Ectodermal cell (in vitro differentiated cells): ENCODE measurements around the gene XXYLT1.
"Not testable (repeated sequence)": the region's sequence is repeated elsewhere in the genome, so short reads cannot be mapped to it uniquely, and the experiment has no call there.

Experiments
- H3K27ac ChIP-seq: 2 replicates; pipeline ENCODE4 v1.7.0; 2013; ENCODE audit warnings: mild to moderate bottlenecking, low read depth, low read length; ENCODE audit not compliant: insufficient read depth, poor library complexity, severe bottlenecking
- H3K27me3 ChIP-seq: 2 replicates; pipeline ENCODE4 v1.7.0; 2013; ENCODE audit warnings: mild to moderate bottlenecking, low read length; ENCODE audit not compliant: insufficient read depth, control insufficient read depth, poor library complexity, severe bottlenecking
- H3K36me3 ChIP-seq: one replicate; pipeline ENCODE4 v1.7.0; 2013; ENCODE audit warnings: low read length; ENCODE audit not compliant: control insufficient read depth, insufficient read depth
- H3K4me1 ChIP-seq: one replicate; pipeline ENCODE4 v1.7.0; 2013; ENCODE audit warnings: low read length; ENCODE audit not compliant: control insufficient read depth, insufficient read depth
- H3K4me3 ChIP-seq: 2 replicates; pipeline ENCODE4 v1.7.0; 2013; ENCODE audit warnings: low read depth, low read length, control low read depth; ENCODE audit not compliant: insufficient read depth
- H3K9me3 ChIP-seq: 2 replicates; pipeline ENCODE4 v1.7.0; 2013; ENCODE audit warnings: mild to moderate bottlenecking, low read length, moderate library complexity; ENCODE audit not compliant: control insufficient read depth
- whole genome bisulfite sequencing, 2 experiments: methylation state at CpG; one replicate each; pipeline ENCODE4 v1.1.7; 2013; ENCODE audit warnings: missing lambda C conversion rate in 2 of 2; 5-methylcytosine and 5-hydroxymethylcytosine counted together

Gene XXYLT1

GRCh38 chr3:195240939-195241338 is 30.0 kb downstream of the XXYLT1 start:
- H3K27ac ChIP-seq = no peak overlapping the region
- 95% methylated on average over 6 of the region's 6 CpGs for WGBS, 2 experiments
- H3K9me3 ChIP-seq = no peaks in the 10 kb centered on the region
- H3K4me3 ChIP-seq = no peak overlapping the region
- H3K36me3 ChIP-seq = no peaks in the 10 kb centered on the region
- no peaks in the 10 kb centered on the region for H3K4me1 ChIP-seq
- no peaks in the 10 kb centered on the region for H3K27me3 ChIP-seq

DNA sequence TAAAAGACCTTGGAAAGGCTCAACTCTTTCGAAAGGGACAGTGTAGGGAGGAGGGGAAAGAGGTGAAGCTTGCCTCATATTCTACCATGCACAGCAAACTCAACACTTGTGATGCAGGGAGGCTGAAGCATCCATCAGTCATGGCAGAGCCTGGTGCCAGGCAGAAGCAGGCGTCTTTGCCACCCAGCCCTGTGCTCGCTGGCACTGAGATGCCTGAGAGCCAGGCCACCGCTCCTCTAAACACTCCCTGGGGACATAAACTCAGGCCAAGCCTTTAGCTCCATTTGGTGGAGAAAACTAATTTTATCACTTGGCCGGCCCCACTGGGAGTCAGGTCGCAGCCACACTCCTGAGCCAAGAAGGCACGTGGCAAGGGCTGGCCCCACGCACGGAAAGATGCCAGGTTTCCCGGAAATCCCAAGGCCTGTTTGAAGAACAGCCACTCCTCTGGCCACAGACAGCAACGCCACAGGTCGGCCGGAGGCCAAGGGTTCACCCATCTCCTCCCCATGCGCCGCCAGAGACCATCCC is 30.7 kb downstream of the XXYLT1 start:
- Histone ChIP-seq H3K27me3 (no peaks in the 10 kb centered on the region), H3K36me3 (no peaks in the 10 kb centered on the region), H3K9me3 (no peaks in the 10 kb centered on the region), H3K4me1 (no peaks in the 10 kb centered on the region), H3K27ac (no peak overlapping the region), H3K4me3 (no peak overlapping the region)
- WGBS, 2 experiments = 93 to 95% methylated on average over 15 of the region's 15 CpGs

- Histone ChIP-seq H3K9me3 (no peaks in the 10 kb centered on the region), H3K4me3 (no peak overlapping the region), H3K36me3 (no peaks in the 10 kb centered on the region), H3K4me1 (no peaks in the 10 kb centered on the region), H3K27ac (no peak overlapping the region), H3K27me3 (no peaks in the 10 kb centered on the region)
- 74% methylated on average over 3 of the region's 3 CpGs; no CpG with 5 or more reads in 1 of the 2 experiments for WGBS, 2 experiments
These were observed 31.8 kb downstream of the XXYLT1 start for GRCh38 chr3:195239121-195239520.

DNA sequence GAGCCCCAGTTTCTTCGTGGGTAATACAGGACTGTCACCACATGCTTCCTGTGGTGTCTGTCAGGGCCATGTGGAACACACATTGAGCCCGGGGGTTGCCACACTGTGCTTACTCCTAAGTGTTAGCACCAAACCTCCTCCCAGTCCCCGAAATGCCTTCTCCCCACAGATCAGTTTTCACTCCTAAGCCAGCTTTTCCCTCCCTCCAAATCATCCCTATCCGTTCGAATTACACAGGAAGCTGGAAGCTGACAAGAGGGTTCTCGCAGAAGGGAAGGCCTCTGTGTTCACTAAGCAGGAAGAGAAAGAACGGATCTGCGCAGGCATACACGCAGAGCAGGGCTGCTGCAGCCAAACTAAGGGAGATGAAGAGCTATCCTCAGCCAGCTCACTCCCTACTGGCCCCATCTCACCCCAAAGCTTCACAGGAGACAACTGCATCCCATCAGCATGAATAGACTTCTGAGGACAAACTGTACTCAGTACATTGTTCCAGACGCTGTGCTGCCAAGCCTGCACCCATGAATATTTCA is 32.3 kb downstream of the XXYLT1 start:
- 77 to 81% methylated on average over 10 of the region's 10 CpGs for WGBS, 2 experiments
- H3K36me3 ChIP-seq = no peaks in the 10 kb centered on the region
- no peaks in the 10 kb centered on the region for H3K4me1 ChIP-seq
- H3K27ac ChIP-seq = no peak overlapping the region
- no peaks in the 10 kb centered on the region for H3K27me3 ChIP-seq
- no peak overlapping the region for H3K4me3 ChIP-seq
- H3K9me3 ChIP-seq = no peaks in the 10 kb centered on the region

GRCh38 chr3:195238081-195238571 is 32.8 kb downstream of the XXYLT1 start:
- no peak overlapping the region for H3K27ac ChIP-seq
- H3K4me1 ChIP-seq = no peaks in the 10 kb centered on the region
- 90 to 91% methylated on average over 12 of the region's 12 CpGs for WGBS, 2 experiments
- no peak overlapping the region for H3K4me3 ChIP-seq
- H3K9me3 ChIP-seq = no peaks in the 10 kb centered on the region
- no peaks in the 10 kb centered on the region for H3K27me3 ChIP-seq
- H3K36me3 ChIP-seq = no peaks in the 10 kb centered on the region

DNA sequence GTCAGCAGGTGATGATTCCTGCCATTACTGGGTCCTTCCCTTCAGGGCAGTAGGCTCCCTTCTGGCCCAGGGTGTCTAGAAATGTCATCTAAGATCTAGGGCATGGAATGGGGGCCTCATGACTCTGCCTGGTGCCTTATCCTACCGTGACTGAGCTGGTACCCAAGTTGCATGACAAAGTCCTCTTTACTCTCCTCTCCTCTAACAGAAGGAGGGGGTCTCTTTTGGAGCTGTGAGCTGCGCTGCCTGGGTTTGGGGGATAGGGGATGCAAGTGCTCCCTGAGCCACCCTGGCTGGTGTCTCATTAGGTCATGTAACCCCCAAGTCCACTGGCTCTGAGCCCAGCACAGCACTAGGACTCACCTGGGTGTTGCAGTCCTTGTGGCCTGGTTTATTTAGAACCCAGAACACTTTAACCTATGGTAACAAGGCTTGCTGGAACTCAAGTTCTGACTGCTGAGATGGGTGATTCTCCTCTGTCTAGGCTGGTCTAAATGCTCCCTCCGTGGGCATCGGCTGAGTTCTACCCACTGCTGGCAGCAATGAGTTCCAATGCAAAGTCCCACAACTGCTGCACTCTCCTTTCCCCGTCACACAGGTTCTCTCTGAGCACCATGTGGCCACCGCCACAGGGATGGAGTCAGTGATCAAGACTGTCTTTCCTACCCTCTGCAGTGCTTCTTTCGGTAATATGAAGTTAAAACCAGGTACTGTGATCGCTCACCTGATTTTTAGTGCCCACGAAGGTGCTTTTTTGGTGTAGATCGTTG is 34.0 kb downstream of the XXYLT1 start:
- no peak overlapping the region for H3K27ac ChIP-seq
- no peaks in the 10 kb centered on the region for H3K36me3 ChIP-seq
- no peaks in the 10 kb centered on the region for H3K9me3 ChIP-seq
- H3K4me3 ChIP-seq = no peak overlapping the region
- no peaks in the 10 kb centered on the region for H3K27me3 ChIP-seq
- H3K4me1 ChIP-seq = no peaks in the 10 kb centered on the region
- 92 to 96% methylated on average over 8 to 10 of the region's 10 CpGs for whole genome bisulfite sequencing, 2 experiments

GRCh38 chr3:195236076-195236798 is 34.7 kb downstream of the XXYLT1 start:
- no peaks in the 10 kb centered on the region for H3K36me3 ChIP-seq
- H3K9me3 ChIP-seq = no peaks in the 10 kb centered on the region
- no peak overlapping the region for H3K4me3 ChIP-seq
- no peaks in the 10 kb centered on the region for H3K27me3 ChIP-seq
- WGBS, 2 experiments = 93 to 95% methylated on average over 5 of the region's 5 CpGs
- H3K27ac ChIP-seq = no peak overlapping the region
- no peaks in the 10 kb centered on the region for H3K4me1 ChIP-seq

DNA sequence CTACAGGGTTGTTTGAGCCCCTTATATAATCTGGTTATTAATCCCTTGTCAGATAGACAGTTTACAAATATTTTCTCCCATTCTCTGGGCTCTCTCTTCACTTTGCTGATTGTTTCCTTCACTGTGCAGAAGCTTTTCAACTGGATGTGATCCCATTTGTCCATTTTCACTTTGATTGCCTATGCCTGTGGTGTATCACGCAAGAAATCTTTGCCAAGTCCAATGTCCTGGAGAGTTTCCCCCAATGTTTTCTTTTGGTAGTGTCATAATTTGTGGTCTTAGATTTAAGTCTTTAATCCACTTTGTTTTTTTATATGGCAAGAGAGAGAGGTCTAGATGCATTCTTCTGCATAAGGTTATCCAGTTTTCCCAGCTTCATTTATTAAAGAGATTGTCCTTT is 40.7 kb downstream of the XXYLT1 start:
- no peaks in the 10 kb centered on the region for H3K4me1 ChIP-seq
- no peaks in the 10 kb centered on the region for H3K36me3 ChIP-seq
- H3K27ac ChIP-seq = no peak overlapping the region
- WGBS, 2 experiments = 94 to 95% methylated on average over 1 of the region's 1 CpG
- no peaks in the 10 kb centered on the region for H3K9me3 ChIP-seq
- no peak overlapping the region for H3K4me3 ChIP-seq
- no peaks in the 10 kb centered on the region for H3K27me3 ChIP-seq

GRCh38 chr3:195228886-195229285 is 42.1 kb downstream of the XXYLT1 start:
- 93 to 95% methylated on average over 5 of the region's 5 CpGs for WGBS, 2 experiments
- not testable (repeated sequence) for H3K27me3 ChIP-seq, H3K4me1 ChIP-seq, H3K9me3 ChIP-seq, H3K27ac ChIP-seq, H3K4me3 ChIP-seq, H3K36me3 ChIP-seq

DNA sequence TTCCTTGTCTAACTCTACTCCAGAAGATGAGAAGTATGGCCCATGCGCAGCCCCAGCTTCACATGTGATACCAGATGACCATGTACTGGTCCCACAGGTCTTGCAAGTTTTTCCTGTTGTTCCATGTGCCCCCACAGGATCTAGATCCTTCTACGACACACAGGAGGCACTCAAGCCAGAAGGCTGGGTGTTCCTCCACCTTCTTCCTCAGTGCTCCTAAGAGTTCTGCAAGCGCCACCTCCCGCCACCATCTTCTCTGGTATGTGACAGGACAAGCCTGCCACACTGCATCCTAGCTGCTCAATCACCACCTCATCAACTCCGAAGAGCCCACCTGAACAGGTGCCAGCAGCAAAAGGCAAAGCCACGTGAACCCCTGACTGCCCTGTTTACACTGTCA is 43.1 kb downstream of the XXYLT1 start:
- Histone ChIP-seq H3K27me3 (no peaks in the 10 kb centered on the region), H3K4me1 (peaks cover 4% of the 10 kb centered on the region), H3K9me3 (no peaks in the 10 kb centered on the region), H3K27ac (no peak overlapping the region), H3K36me3 (no peaks in the 10 kb centered on the region), H3K4me3 (no peak overlapping the region)
- 93 to 98% methylated on average over 6 of the region's 6 CpGs for WGBS, 2 experiments
